K562 (cell line): ENCODE results near the gene SHBG. TPM values are rescaled to one million over a fixed set of nuclear protein-coding genes. Genes with fewer than 3 reads are reported as not detected.

ENCODE experiments used
- ATAC-seq: fragments of 200-7000 bp; cut with Tn5 transposase; 3 replicates; pipeline ENCODE4 v1.9.1; 2020; ENCODE audit warnings: moderate library complexity
- BruUV-seq: library from RNA; stranded (reverse); fragments of 400-500 nt; replicated peaks from 2 replicates; lab custom pipeline; 2021; lab: Mats Ljungman, UMichigan
- CTCF ChIA-PET: fragments of 300-600 bp; formaldehyde crosslinking; extraction: SDS; loops from one replicate; lab custom pipeline; 2021; ENCODE audit warnings: low intra/inter-chr PET ratio; lab: Yijun Ruan, JAX
- POLR2A ChIA-PET: fragments of 300-600, 350-650 bp; sonication (Branson Sonifier 250); formaldehyde crosslinking; extraction: SDS; loops from one replicate; lab custom pipeline; 2021; ENCODE audit warnings: antibody characterized with exemption, inconsistent platforms; lab: Yijun Ruan, JAX
- DNase-seq, 4 experiments: peaks; one replicate each; pipeline versions ENCODE4 v3.0.0 to v3.0.0-alpha.2; 2011 to 2018; ENCODE audit warnings: low spot score in 3 of 4, mixed read lengths in 3 of 4; ENCODE audit errors: extremely low read depth in 1 of 4
- FAIRE-seq: peaks from 2 replicates; lab custom pipeline; 2011; peaks lifted over from hg19 to GRCh38; lab: Jason Lieb, UNC
- H2AFZ ChIP-seq: 2 replicates; pipeline ENCODE4 v1.6.0; 2011; ENCODE audit warnings: low read depth, low read length, control low read depth, inconsistent platforms
- H3K27ac ChIP-seq: fragments of 200-600 bp; 3 replicates; pipeline ENCODE4 v1.8.0; 2011; ENCODE audit warnings: low read depth, mild to moderate bottlenecking, control low read depth, inconsistent platforms, low read length, moderate library complexity, mixed read lengths; ENCODE audit errors: extremely low read depth
- H3K27me3 ChIP-seq, 2 experiments: fragments of 300-600 bp in 1 of 2; 2 replicates in 1 of 2; 3 replicates in 1 of 2; pipeline versions ENCODE4 v1.6.0 to v1.8.0; 2011; ENCODE audit warnings: inconsistent platforms in 2 of 2, low read length in 2 of 2, mild to moderate bottlenecking in 1 of 2, mixed read lengths in 1 of 2, moderate library complexity in 1 of 2; ENCODE audit not compliant: control insufficient read depth in 2 of 2, insufficient read depth in 2 of 2
- H3K36me3 ChIP-seq: fragments of 300-600 bp; 3 replicates; pipeline ENCODE4 v1.8.0; 2011; ENCODE audit warnings: mild to moderate bottlenecking, low read length, inconsistent platforms; ENCODE audit not compliant: control insufficient read depth, insufficient read depth
- H3K4me1 ChIP-seq, 2 experiments: fragments of 200-600 bp in 1 of 2; replicated peaks in 1 of 2; 2 replicates in 1 of 2; 3 replicates in 1 of 2; pipeline versions ENCODE4 v1.5.1 to v1.8.0; 2011; ENCODE audit warnings: inconsistent platforms in 2 of 2, low read length in 2 of 2, mild to moderate bottlenecking in 1 of 2, mixed read lengths in 1 of 2, moderate library complexity in 1 of 2; ENCODE audit not compliant: control insufficient read depth in 2 of 2, insufficient read depth in 2 of 2
- H3K4me2 ChIP-seq: 2 replicates; pipeline ENCODE4 v1.6.1; 2011; ENCODE audit warnings: low read length, control low read depth, inconsistent platforms, mixed read lengths; ENCODE audit not compliant: insufficient read depth
- H3K4me3 ChIP-seq: fragments of 200-600 bp; sonication (generic), shearing (Covaris generic); 2 replicates; pipeline ENCODE4 v1.5.1; 2016; ENCODE audit warnings: control low read depth, inconsistent platforms
- H3K79me2 ChIP-seq: fragments of 200-600 bp; 3 replicates; pipeline ENCODE4 v1.8.0; 2011; ENCODE audit warnings: low read length, inconsistent platforms; ENCODE audit not compliant: control insufficient read depth, insufficient read depth
- H3K9ac ChIP-seq, 2 experiments: 2 replicates each; pipeline versions ENCODE4 v1.6.0 to v1.6.1; 2011; ENCODE audit warnings: low read depth in 2 of 2, low read length in 2 of 2, control low read depth in 1 of 2, inconsistent platforms in 1 of 2, mild to moderate bottlenecking in 1 of 2, mixed read lengths in 1 of 2; ENCODE audit not compliant: insufficient read depth in 1 of 2
- H3K9me1 ChIP-seq: one replicate; pipeline ENCODE4 v1.6.0; 2011; ENCODE audit warnings: inconsistent platforms, mild to moderate bottlenecking, low read length, moderate library complexity; ENCODE audit not compliant: control insufficient read depth, insufficient read depth
- H3K9me3 ChIP-seq: replicated peaks from 2 replicates; pipeline ENCODE4 v1.5.1; 2011; ENCODE audit warnings: low read depth, low read length, inconsistent platforms; ENCODE audit not compliant: control insufficient read depth, insufficient read depth
- H4K20me1 ChIP-seq: replicated peaks from 2 replicates; pipeline ENCODE4 v1.6.1; 2011; ENCODE audit warnings: low read length, inconsistent platforms, mixed read lengths; ENCODE audit not compliant: control insufficient read depth, insufficient read depth
- GATAD2B ChIP-seq: fragments of 450-650 bp; IDR thresholded peaks from 2 replicates; pipeline ENCODE4 v1.6.1; 2017; ENCODE audit warnings: mild to moderate bottlenecking, borderline replicate concordance
- ZNF165 ChIP-seq: fragments of 250-450 bp; sonication (Bioruptor Pico); IDR thresholded peaks from 2 replicates; pipeline ENCODE4 v1.4.0; 2020; ENCODE audit warnings: borderline replicate concordance
- ZNF655 ChIP-seq: fragments of 250-450 bp; sonication (Bioruptor Pico); IDR thresholded peaks from 2 replicates; pipeline ENCODE4 v1.5.0; 2021
- WGBS: fragments of 100-300 bp; shearing (Covaris generic); methylation state at CpG from one replicate; pipeline ENCODE4 v1.1.6; 2016; ENCODE audit warnings: low coverage, mixed read lengths; ENCODE audit not compliant: insufficient coverage; ENCODE audit errors: missing lambda C conversion rate; 5-methylcytosine and 5-hydroxymethylcytosine counted together
- in situ Hi-C: fragments of 300-500 bp; cut with MboI; formaldehyde crosslinking; loops from 4 replicates; pipeline ENCODE4 v1.15.0; 2018; ENCODE audit warnings: inconsistent platforms, mixed read lengths
- intact Hi-C: fragments of 100-400 bp; cut with micrococcal nuclease; formaldehyde crosslinking; loops from 2 replicates; pipeline ENCODE4 v1.14.2; 2022
- polyA plus RNA-seq, 8 experiments: library from polyadenylated mRNA; depleted of rRNA in 4 of 8; stranded (reverse) in 5 of 8; unstranded in 3 of 8; fragments of >200 nt; fragmentation: Nextera tagmentation in 2 of 8; fragmentation: Illumina TruSeq in 1 of 8; extraction: Ambion mirVana in 2 of 8; extraction: Trizol in 1 of 8; gene quantifications; 2 replicates each; pipeline versions ENCODE4 v1.2.1 to v1.2.3, GENCODE V29; 2011 to 2014; ENCODE audit warnings: inconsistent platforms in 1 of 8, missing spikeins in 1 of 8
- total RNA-seq, 7 experiments: library from RNA; depleted of rRNA in 6 of 7; stranded (reverse); fragments of >200 nt in 6 of 7; fragmentation: Illumina TruSeq in 2 of 7; extraction: Trizol in 2 of 7; gene quantifications; 2 replicates each; pipeline versions ENCODE4 v1.2.1 to v1.2.3, GENCODE V29; 2011 to 2021; ENCODE audit warnings: low replicate concordance in 1 of 7
- TF ChIP-seq, protein P1 (sequence below): IDR thresholded peaks from 2 replicates; pipeline ENCODE4 v1.6.1; 2014; ENCODE audit warnings: antibody characterized with exemption

The SHBG gene
- total and polyA plus RNA-seq, 9 of the 15 experiments (the other 6 are each of a cell fraction or from before 2014, with no cell fraction given), result not detected

- no peak overlapping the region for H3K4me2 ChIP-seq
- in situ Hi-C loops, result no loop called here
- CTCF ChIA-PET, result interaction anchor here (0.6 kb wide), 1 partner anchor 225 kb away, joined by 3 read pairs; no protein-coding TSS in a partner anchor
- no peaks in the 10 kb centered on the region for H3K27me3 ChIP-seq
- H2AFZ ChIP-seq, result no peak overlapping the region
- peaks cover 2% of the 10 kb centered on the region for H3K9me3 ChIP-seq
- H3K4me3 ChIP-seq, result no peak overlapping the region
- TF ChIP-seq GATAD2B (no peak), ZNF165 (CRISPR knock-in tag) (no peak), ZNF655 (CRISPR knock-in tag) (no peak)
- TF ChIP-seq, protein P1, sequence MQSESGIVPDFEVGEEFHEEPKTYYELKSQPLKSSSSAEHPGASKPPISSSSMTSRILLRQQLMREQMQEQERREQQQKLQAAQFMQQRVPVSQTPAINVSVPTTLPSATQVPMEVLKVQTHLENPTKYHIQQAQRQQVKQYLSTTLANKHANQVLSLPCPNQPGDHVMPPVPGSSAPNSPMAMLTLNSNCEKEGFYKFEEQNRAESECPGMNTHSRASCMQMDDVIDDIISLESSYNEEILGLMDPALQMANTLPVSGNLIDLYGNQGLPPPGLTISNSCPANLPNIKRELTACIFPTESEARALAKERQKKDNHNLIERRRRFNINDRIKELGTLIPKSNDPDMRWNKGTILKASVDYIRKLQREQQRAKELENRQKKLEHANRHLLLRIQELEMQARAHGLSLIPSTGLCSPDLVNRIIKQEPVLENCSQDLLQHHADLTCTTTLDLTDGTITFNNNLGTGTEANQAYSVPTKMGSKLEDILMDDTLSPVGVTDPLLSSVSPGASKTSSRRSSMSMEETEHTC, result no peak
- TF ChIP-seq, all 486 proteins: peak for 0
- DNase-seq, result no peak
- POLR2A ChIA-PET, result interaction anchor here (9.2 kb wide), 1 partner anchor 18 kb away, joined by 66 read pairs; the partner anchor contains the start of genes TP53 and WRAP53
- intact Hi-C loops, result no loop called here
- H4K20me1 ChIP-seq, result no peaks in the 10 kb centered on the region
- no peak for ATAC-seq
- no peaks in the 10 kb centered on the region for H3K79me2 ChIP-seq
- no peak overlapping the region for H3K27ac ChIP-seq
- no peaks in the 10 kb centered on the region for H3K4me1 ChIP-seq
- FAIRE-seq, result no peak
- no peak overlapping the region for H3K9ac ChIP-seq
- no TSS peak for BruUV-seq
- no peaks in the 10 kb centered on the region for H3K9me1 ChIP-seq
- peaks cover 27% of the 10 kb centered on the region for H3K36me3 ChIP-seq
- 95% methylated on average over 4 of the region's 7 CpGs for WGBS
Observed at GRCh38 chr17:7668482-7668881, 38.5 kb downstream of the SHBG start.
